Measurements from ENCODE around the gene PTK6.

PTK6 gene

GRCh38 chr20:63522981-63523611, 14.1 kb downstream of the PTK6 start:
- Histone ChIP-seq H3K4ac (ENCODE audit: low read length) (no peak overlapping the region), H3K4me1 (ENCODE audit: control insufficient read depth in 2 of 2, insufficient read depth in 1 of 2, low read depth in 1 of 2, low read length in 2 of 2) (peaks cover 13 to 15% of the 10 kb centered on the region in 2 donors), H3K4me3 (ENCODE audit: low read length in 2 of 2) (peak overlapping the region; percentile 36 to 99), H3K79me1 (ENCODE audit: low read depth, low read length) (peaks cover 20% of the 10 kb centered on the region), H3K27ac (replicated peaks; ENCODE audit: low read length) (no peak overlapping the region), H2BK15ac (ENCODE audit: low read length) (no peak overlapping the region), H3K27me3 (ENCODE audit: control insufficient read depth in 3 of 3, insufficient read depth in 3 of 3, low read depth in 1 of 3, low read length in 3 of 3) (peaks cover 0 to 3% (median 0%) of the 10 kb centered on the region in 3 experiments), H3K18ac (ENCODE audit: low read length) (no peak overlapping the region), H3K14ac (ENCODE audit: low read length) (peak overlapping the region; percentile 91), H3K4me2 (ENCODE audit: insufficient read depth, low read length, poor library complexity, severe bottlenecking) (no peak overlapping the region), H3K9ac (ENCODE audit: low read depth, low read length, poor library complexity) (no peak overlapping the region), H4K8ac (ENCODE audit: low read depth, low read length) (no peak overlapping the region), H2BK120ac (ENCODE audit: low read depth, low read length) (no peak overlapping the region), H4K91ac (ENCODE audit: low read depth, low read length, poor library complexity) (no peak overlapping the region), H2AK5ac (ENCODE audit: low read depth, low read length) (no peak overlapping the region), H3K23ac (ENCODE audit: low read depth, low read length, poor library complexity) (peak overlapping the region; percentile 32), H2BK12ac (ENCODE audit: low read length) (no peak overlapping the region), H2BK5ac (ENCODE audit: low read length) (no peak overlapping the region), H3K36me3 (replicated peaks in 1 of 2; ENCODE audit: control insufficient read depth in 2 of 2, insufficient read depth in 2 of 2, low read length in 2 of 2) (peaks cover 19 to 36% of the 10 kb centered on the region in 2 donors), H3K9me3 (replicated peaks in 1 of 2; ENCODE audit: control insufficient read depth in 2 of 2, insufficient read depth in 1 of 2, low read depth in 1 of 2, low read length in 2 of 2) (peaks cover 12 to 20% of the 10 kb centered on the region in 2 donors), H2AFZ (ENCODE audit: low read length) (no peak overlapping the region)
- WGBS, 2 donors (ENCODE audit: extremely low coverage in 2 of 2, insufficient read length in 2 of 2, insufficient replicate concordance in 1 of 2), result no CpG with 5 or more reads among the region's 11 CpGs
- DNase-seq (ENCODE audit: low spot score), result no peak

- no peak overlapping the region for H4K91ac ChIP-seq (ENCODE audit: low read depth, low read length, poor library complexity)
- peak overlapping the region; percentile 71 for H2BK5ac ChIP-seq (ENCODE audit: low read length)
- peaks cover 19 to 45% of the 10 kb centered on the region in 2 donors for H3K36me3 ChIP-seq (replicated peaks in 1 of 2; ENCODE audit: control insufficient read depth in 2 of 2, insufficient read depth in 2 of 2, low read length in 2 of 2)
- no peak overlapping the region for H3K4ac ChIP-seq (ENCODE audit: low read length)
- no peak overlapping the region for H2AFZ ChIP-seq (ENCODE audit: low read length)
- H3K9ac ChIP-seq (ENCODE audit: low read depth, low read length, poor library complexity), result peak overlapping the region; percentile 63
- H3K4me3 ChIP-seq (ENCODE audit: low read length in 2 of 2), result peak overlapping the region; percentile 8 to 99
- DNase-seq (ENCODE audit: low spot score), result no peak
- H3K27ac ChIP-seq (replicated peaks; ENCODE audit: low read length), result no peak overlapping the region
- no peak overlapping the region for H2BK12ac ChIP-seq (ENCODE audit: low read length)
- H2BK120ac ChIP-seq (ENCODE audit: low read depth, low read length), result peak overlapping the region; percentile 28
- H4K8ac ChIP-seq (ENCODE audit: low read depth, low read length), result no peak overlapping the region
- peak overlapping the region; percentile 97 for H2AK5ac ChIP-seq (ENCODE audit: low read depth, low read length)
- H3K4me2 ChIP-seq (ENCODE audit: insufficient read depth, low read length, poor library complexity, severe bottlenecking), result peak overlapping the region; percentile 37
- H3K18ac ChIP-seq (ENCODE audit: low read length), result peak overlapping the region; percentile 83
- peaks cover 22% of the 10 kb centered on the region for H3K79me1 ChIP-seq (ENCODE audit: low read depth, low read length)
- WGBS, 2 donors (ENCODE audit: extremely low coverage in 2 of 2, insufficient read length in 2 of 2, insufficient replicate concordance in 1 of 2), result no CpG with 5 or more reads among the region's 13 CpGs
- peaks cover 0 to 3% (median 0%) of the 10 kb centered on the region in 3 experiments for H3K27me3 ChIP-seq (ENCODE audit: control insufficient read depth in 3 of 3, insufficient read depth in 3 of 3, low read depth in 1 of 3, low read length in 3 of 3)
- H3K23ac ChIP-seq (ENCODE audit: low read depth, low read length, poor library complexity), result peak overlapping the region; percentile 37
- H3K9me3 ChIP-seq (replicated peaks in 1 of 2; ENCODE audit: control insufficient read depth in 2 of 2, insufficient read depth in 1 of 2, low read depth in 1 of 2, low read length in 2 of 2), result peaks cover 12 to 20% of the 10 kb centered on the region in 2 donors
- peaks cover 13 to 15% of the 10 kb centered on the region in 2 donors for H3K4me1 ChIP-seq (ENCODE audit: control insufficient read depth in 2 of 2, insufficient read depth in 1 of 2, low read depth in 1 of 2, low read length in 2 of 2)
- no peak overlapping the region for H2BK15ac ChIP-seq (ENCODE audit: low read length)
- no peak overlapping the region for H3K14ac ChIP-seq (ENCODE audit: low read length)
Measured at GRCh38 chr20:63522091-63522868, 14.9 kb downstream of the PTK6 start.

- peak overlapping the region; percentile 96 for H3K4me2 ChIP-seq (ENCODE audit: insufficient read depth, low read length, poor library complexity, severe bottlenecking)
- no peak overlapping the region for H2BK15ac ChIP-seq (ENCODE audit: low read length)
- WGBS, 2 donors (ENCODE audit: extremely low coverage in 2 of 2, insufficient read length in 2 of 2, insufficient replicate concordance in 1 of 2), result no CpG with 5 or more reads among the region's 23 CpGs
- H3K9me3 ChIP-seq (replicated peaks in 1 of 2; ENCODE audit: control insufficient read depth in 2 of 2, insufficient read depth in 1 of 2, low read depth in 1 of 2, low read length in 2 of 2), result peaks cover 12 to 20% of the 10 kb centered on the region in 2 donors
- H2AFZ ChIP-seq (ENCODE audit: low read length), result no peak overlapping the region
- H3K23ac ChIP-seq (ENCODE audit: low read depth, low read length, poor library complexity), result peak overlapping the region; percentile 37
- peaks cover 0 to 3% (median 0%) of the 10 kb centered on the region in 3 experiments for H3K27me3 ChIP-seq (ENCODE audit: control insufficient read depth in 3 of 3, insufficient read depth in 3 of 3, low read depth in 1 of 3, low read length in 3 of 3)
- peak overlapping the region; percentile 92 to 99 for H3K4me3 ChIP-seq (ENCODE audit: low read length in 2 of 2)
- H3K4me1 ChIP-seq (ENCODE audit: control insufficient read depth in 2 of 2, insufficient read depth in 1 of 2, low read depth in 1 of 2, low read length in 2 of 2), result peaks cover 13 to 15% of the 10 kb centered on the region in 2 donors
- no peak for DNase-seq (ENCODE audit: low spot score)
- H4K91ac ChIP-seq (ENCODE audit: low read depth, low read length, poor library complexity), result peak overlapping the region; percentile 99
- H3K18ac ChIP-seq (ENCODE audit: low read length), result peak overlapping the region; percentile 99
- H4K8ac ChIP-seq (ENCODE audit: low read depth, low read length), result peak overlapping the region; percentile 43
- H2AK5ac ChIP-seq (ENCODE audit: low read depth, low read length), result peak overlapping the region; percentile 97
- H3K9ac ChIP-seq (ENCODE audit: low read depth, low read length, poor library complexity), result peak overlapping the region; percentile 98
- no peak overlapping the region for H2BK120ac ChIP-seq (ENCODE audit: low read depth, low read length)
- H3K79me1 ChIP-seq (ENCODE audit: low read depth, low read length), result peaks cover 22% of the 10 kb centered on the region
- no peak overlapping the region for H3K27ac ChIP-seq (replicated peaks; ENCODE audit: low read length)
- peaks cover 19 to 50% of the 10 kb centered on the region in 2 donors for H3K36me3 ChIP-seq (replicated peaks in 1 of 2; ENCODE audit: control insufficient read depth in 2 of 2, insufficient read depth in 2 of 2, low read length in 2 of 2)
- H2BK5ac ChIP-seq (ENCODE audit: low read length), result peak overlapping the region; percentile 71
- H3K14ac ChIP-seq (ENCODE audit: low read length), result peak overlapping the region; percentile 90
- no peak overlapping the region for H2BK12ac ChIP-seq (ENCODE audit: low read length)
- no peak overlapping the region for H3K4ac ChIP-seq (ENCODE audit: low read length)
Measured at GRCh38 chr20:63521602-63522001, 15.6 kb downstream of the PTK6 start.

Data from neuronal stem cell (in vitro differentiated cells).